Type B pancreatic cell (in vitro differentiated cells): ENCODE data around the gene LYRM4. TPM values are rescaled to one million over a fixed set of nuclear protein-coding genes. Genes with fewer than 3 reads are reported as not detected.

ENCODE experiments used
- DNase-seq: peaks from one replicate; pipeline ENCODE4 v3.0.0; 2021; ENCODE audit warnings: mixed read lengths; ENCODE audit not compliant: unreplicated experiment; ENCODE audit errors: extremely low spot score
- H3K27ac Mint-ChIP-seq: 2 replicates; pipeline ENCODE4 v1.8.0; 2021; ENCODE audit warnings: mild to moderate bottlenecking, mixed read lengths
- H3K27me3 Mint-ChIP-seq: 2 replicates; pipeline ENCODE4 v1.8.0; 2021; ENCODE audit warnings: mixed read lengths
- H3K36me3 Mint-ChIP-seq: 2 replicates; pipeline ENCODE4 v1.8.0; 2021; ENCODE audit warnings: mixed read lengths
- H3K4me1 Mint-ChIP-seq: one replicate; pipeline ENCODE4 v1.8.0; 2021; ENCODE audit warnings: mixed read lengths; ENCODE audit not compliant: unreplicated experiment
- H3K4me3 Mint-ChIP-seq: 2 replicates; pipeline ENCODE4 v1.8.0; 2021; ENCODE audit warnings: mild to moderate bottlenecking, mixed read lengths
- H3K9me3 Mint-ChIP-seq: 2 replicates; pipeline ENCODE4 v1.8.0; 2021; ENCODE audit warnings: mixed read lengths
- total RNA-seq: library from RNA; stranded (reverse); gene quantifications from 2 replicates; pipeline ENCODE4 v1.2.1, GENCODE V29; 2021; ENCODE audit warnings: low replicate concordance
- TF ChIP-seq, protein P1 (sequence below): fragments of 200-600 bp; sonication (generic); conservative IDR thresholded peaks from 2 replicates; pipeline ENCODE4 v1.5.0; 2021; ENCODE audit warnings: antibody characterized with exemption, mild to moderate bottlenecking

Gene LYRM4
- total RNA-seq, 1 donor from 2014 or later = 39.5 TPM

GRCh38 chr6:5111626-5112025 is 149.1 kb downstream of the LYRM4 start:
- Mint-ChIP-seq H3K4me1 (peaks cover 23% of the 10 kb centered on the region), H3K27ac (no peak overlapping the region), H3K4me3 (no peak overlapping the region), H3K36me3 (peaks cover 7% of the 10 kb centered on the region), H3K27me3 (no peaks in the 10 kb centered on the region), H3K9me3 (no peaks in the 10 kb centered on the region)
- DNase-seq = no peak
- TF ChIP-seq, protein P1, sequence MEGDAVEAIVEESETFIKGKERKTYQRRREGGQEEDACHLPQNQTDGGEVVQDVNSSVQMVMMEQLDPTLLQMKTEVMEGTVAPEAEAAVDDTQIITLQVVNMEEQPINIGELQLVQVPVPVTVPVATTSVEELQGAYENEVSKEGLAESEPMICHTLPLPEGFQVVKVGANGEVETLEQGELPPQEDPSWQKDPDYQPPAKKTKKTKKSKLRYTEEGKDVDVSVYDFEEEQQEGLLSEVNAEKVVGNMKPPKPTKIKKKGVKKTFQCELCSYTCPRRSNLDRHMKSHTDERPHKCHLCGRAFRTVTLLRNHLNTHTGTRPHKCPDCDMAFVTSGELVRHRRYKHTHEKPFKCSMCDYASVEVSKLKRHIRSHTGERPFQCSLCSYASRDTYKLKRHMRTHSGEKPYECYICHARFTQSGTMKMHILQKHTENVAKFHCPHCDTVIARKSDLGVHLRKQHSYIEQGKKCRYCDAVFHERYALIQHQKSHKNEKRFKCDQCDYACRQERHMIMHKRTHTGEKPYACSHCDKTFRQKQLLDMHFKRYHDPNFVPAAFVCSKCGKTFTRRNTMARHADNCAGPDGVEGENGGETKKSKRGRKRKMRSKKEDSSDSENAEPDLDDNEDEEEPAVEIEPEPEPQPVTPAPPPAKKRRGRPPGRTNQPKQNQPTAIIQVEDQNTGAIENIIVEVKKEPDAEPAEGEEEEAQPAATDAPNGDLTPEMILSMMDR = no peak

GRCh38 chr6:5110246-5110645 is 150.5 kb downstream of the LYRM4 start:
- peaks cover 11% of the 10 kb centered on the region for H3K4me1 Mint-ChIP-seq
- no peak for DNase-seq
- H3K4me3 Mint-ChIP-seq = no peak overlapping the region

DNA sequence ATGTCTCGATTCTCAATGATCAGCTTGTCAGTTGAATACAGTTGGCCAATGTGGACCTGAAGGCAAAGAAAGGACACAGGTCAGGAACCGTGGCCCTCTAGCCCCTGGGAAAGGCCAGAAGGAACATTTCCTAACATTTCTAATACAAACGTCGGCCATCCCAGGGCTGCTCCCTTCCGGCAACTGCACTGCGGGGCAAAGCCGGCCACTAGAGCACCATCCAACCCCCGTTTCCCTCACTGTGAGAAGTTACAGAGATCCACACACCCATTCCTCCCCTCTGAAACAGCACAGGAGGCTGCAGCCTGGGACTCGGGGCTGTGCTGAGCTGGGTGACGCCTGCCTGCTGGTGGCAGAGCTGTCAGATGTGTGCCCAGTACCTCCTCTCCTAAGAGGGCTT is 151.3 kb downstream of the LYRM4 start:
- TF ChIP-seq, protein P1 = no peak
- Mint-ChIP-seq H3K9me3 (no peaks in the 10 kb centered on the region), H3K4me1 (peaks cover 9% of the 10 kb centered on the region), H3K27me3 (no peaks in the 10 kb centered on the region), H3K36me3 (peaks cover 12% of the 10 kb centered on the region), H3K27ac (no peak overlapping the region), H3K4me3 (no peak overlapping the region)
- DNase-seq = no peak

More at GRCh38 chr6:5110246-5110645, 150.5 kb downstream of the LYRM4 start:
- TF ChIP-seq, protein P1 = no peak
- Mint-ChIP-seq H3K27me3 (no peaks in the 10 kb centered on the region), H3K27ac (no peak overlapping the region), H3K36me3 (peaks cover 12% of the 10 kb centered on the region), H3K9me3 (no peaks in the 10 kb centered on the region)

DNA sequence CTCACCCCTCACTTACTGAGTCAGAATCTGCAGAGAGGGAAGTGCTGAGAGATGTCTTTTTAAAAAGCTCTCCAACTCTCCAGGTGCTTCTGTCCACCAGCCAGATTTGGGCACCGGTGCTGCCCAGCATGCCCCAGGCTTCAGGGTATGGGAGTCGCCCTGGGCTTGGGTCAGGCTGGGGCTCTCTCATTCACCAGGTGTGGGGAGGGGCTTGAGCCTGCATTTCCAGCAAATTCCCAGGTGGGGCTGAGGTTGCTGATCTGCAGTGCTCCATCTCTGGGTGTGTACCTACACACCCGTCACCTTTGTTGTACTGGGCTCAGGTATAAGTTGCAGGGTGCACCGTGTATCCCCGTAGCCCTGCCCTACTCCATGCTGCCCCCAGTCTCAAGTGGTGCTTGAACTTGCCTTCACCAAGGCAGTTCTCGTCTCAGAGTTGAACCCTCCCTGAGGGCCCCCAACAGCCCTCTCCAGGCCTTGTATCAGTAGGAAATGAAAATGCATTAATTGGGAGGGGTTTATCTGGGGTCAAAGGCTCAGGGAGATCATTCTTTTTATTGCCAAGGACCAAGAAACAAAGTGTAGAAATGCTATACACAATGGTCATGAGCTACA is 152.1 kb downstream of the LYRM4 start:
- Mint-ChIP-seq H3K27me3 (no peaks in the 10 kb centered on the region), H3K4me1 (peaks cover 9% of the 10 kb centered on the region), H3K9me3 (no peaks in the 10 kb centered on the region), H3K36me3 (peaks cover 12% of the 10 kb centered on the region), H3K4me3 (no peak overlapping the region), H3K27ac (no peak overlapping the region)
- DNase-seq = no peak
- TF ChIP-seq, protein P1 = no peak

GRCh38 chr6:5108068-5108467 is 152.7 kb downstream of the LYRM4 start:
- peaks cover 9% of the 10 kb centered on the region for H3K4me1 Mint-ChIP-seq
- DNase-seq = no peak
- no peaks in the 10 kb centered on the region for H3K27me3 Mint-ChIP-seq
- no peaks in the 10 kb centered on the region for H3K9me3 Mint-ChIP-seq
- H3K27ac Mint-ChIP-seq = no peak overlapping the region
- peaks cover 12% of the 10 kb centered on the region for H3K36me3 Mint-ChIP-seq
- H3K4me3 Mint-ChIP-seq = no peak overlapping the region
- TF ChIP-seq, protein P1 = no peak
